ENCODE data around the gene JAKMIP3.

JAKMIP3 gene

DNA sequence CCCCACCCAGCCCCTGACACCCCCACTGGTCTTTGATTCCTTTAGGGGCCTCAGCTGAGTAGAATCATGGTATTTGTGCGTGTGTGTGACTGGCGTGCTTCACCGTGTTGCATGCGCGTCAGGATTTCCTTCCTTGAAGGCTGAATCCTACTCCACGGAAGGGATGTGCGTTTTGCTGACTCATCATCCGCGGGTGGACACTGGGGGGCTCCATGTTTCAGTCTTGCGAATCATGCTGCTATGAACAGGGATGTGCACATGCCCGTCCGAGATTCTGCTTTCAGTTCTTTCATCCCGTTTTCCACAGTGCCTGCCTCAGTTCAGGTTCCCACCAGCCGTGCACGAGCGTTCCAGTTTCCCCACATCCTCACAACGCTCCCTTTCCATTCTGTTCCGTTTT lies 20.9 kb upstream of the JAKMIP3 start:
- no peak for DNase-seq (ENCODE audit: low read depth)

DNA sequence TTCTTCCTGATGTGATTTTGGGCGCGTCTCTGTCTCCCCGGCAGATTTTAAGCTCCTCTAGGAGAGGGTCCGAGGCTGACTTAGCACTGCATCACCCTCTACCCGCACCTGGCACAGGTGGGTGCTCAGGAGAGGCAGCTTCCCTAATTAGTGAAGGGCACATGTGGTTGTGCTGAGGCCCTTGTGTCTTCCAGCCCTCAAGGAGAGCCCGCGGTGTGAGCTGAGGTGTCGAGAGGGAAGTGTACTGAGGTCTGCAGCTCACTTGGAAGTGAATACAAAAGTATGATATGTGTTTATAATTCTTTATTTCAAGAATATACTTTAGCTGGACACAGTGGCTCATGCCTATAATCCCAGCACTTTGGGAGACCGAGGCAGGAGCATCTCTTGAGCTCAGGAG lies 20.4 kb upstream of the JAKMIP3 start:
- DNase-seq (ENCODE audit: low read depth) = no peak

DNA sequence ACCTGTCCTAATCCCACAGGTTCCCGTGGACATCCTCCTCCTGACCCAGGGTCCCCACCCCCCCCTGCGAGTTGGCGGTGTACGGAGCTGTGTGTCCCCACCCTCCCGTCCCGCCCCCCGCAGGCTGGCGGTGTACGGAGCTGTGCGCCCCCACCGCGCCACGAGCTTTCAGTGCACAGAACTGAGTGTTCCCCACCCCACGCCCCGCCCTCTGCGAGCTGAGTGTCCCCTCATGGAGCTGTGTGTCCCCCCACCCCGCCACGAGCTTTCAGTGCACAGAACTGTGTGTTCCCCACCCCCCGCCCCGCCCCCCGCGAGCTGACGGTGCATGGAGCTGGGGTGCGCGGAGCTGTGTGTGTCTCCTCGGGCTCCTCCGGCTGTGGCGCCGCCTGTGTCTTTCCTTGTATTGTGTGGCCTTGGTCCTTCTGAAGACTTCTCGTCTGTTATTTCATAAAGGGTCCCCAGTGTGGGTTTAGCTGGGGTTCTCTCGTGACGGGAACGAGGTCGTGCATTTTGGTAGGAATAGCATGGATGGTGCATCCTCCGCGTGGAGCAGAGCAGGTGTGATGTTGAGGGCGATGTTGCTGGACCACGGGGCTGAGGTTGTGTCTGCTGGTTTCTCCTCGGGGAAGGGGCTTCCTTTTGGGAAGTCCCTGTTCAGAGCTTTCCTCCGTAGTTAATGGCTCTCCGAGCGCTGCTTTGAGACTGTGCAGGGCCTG lies 18.0 kb upstream of the JAKMIP3 start:
- DNase-seq (ENCODE audit: low read depth) = no peak

DNA sequence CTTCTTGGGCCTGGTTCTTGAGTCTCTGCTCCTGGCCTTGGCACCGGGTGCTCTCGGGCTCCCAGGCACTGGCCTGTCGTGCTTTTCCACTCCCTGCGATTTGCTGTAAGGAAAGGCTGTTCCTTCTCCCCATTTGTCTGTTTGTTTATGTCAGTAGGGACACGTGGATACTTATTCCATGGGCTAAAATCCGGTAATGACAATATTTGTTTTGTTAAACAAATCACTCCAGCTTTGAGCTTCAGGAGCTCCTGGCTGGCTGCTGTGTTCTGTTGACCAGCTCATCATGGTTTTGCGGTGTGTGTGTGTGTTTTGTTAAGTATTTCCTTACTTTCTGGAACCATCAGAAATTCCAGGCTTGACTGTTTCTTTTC lies 17.5 kb upstream of the JAKMIP3 start:
- DNase-seq (ENCODE audit: low read depth) = no peak

DNA sequence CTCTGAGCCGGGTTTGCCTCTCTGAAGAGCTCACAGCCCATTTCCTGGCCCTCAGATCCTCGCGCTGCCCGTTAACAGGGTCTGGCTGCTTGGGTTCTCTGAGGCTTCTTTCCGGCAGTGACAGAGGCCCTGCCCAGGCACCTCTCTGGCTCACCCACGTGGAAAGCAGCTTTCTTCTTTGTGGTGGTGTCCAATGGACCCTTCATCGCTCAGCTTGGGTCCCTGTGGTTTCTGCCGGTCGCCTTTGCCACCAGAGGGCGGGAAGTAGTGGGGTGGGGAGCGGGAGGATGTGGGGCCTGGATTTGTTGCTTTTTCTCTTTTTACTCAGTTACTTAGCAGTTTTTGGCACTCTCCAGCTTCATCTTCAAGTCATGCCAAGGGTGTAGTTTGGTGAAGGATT lies 15.6 kb upstream of the JAKMIP3 start:
- no peak for DNase-seq (ENCODE audit: low read depth)

DNA sequence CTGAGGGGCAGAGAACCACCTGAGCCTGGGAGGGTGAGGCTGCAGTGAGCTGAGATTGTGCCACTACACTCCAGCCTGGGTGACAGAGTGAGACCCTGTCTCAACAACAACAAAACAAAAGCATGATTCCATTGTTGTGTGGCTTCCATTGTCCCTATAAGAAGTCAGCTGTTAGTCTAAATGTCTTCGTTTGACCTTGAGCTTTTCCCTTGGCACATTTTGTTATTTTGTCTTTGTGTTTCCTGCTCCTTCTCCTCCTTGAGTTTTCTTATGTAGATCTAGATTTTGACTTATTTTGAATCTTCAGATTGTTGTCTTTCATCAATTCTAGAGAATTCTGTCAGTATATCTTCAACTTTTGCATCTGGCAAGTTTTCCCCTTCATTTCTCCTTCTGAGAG lies 13.6 kb upstream of the JAKMIP3 start:
- no peak for DNase-seq (ENCODE audit: low read depth)

DNA sequence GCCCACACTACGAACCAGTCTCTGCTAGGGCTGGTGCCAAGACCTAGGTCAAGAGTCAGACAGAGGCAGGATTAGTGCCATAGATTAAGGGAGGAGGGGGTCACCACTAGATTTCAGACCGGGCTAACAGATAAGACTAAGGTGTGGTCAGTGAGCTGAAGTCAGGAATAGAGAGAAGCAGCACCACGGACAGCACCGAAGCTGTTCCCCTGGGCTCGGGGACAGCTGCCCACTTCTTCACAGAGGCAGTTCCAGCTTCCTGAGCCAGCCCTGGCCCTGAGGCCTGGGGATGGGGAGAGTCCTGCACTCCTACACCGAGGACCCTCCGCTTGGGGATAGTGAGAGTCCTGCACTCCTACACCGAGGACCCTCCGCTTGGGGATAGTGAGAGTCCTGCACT lies 11.2 kb upstream of the JAKMIP3 start:
- no peak for DNase-seq (ENCODE audit: low read depth)

DNA sequence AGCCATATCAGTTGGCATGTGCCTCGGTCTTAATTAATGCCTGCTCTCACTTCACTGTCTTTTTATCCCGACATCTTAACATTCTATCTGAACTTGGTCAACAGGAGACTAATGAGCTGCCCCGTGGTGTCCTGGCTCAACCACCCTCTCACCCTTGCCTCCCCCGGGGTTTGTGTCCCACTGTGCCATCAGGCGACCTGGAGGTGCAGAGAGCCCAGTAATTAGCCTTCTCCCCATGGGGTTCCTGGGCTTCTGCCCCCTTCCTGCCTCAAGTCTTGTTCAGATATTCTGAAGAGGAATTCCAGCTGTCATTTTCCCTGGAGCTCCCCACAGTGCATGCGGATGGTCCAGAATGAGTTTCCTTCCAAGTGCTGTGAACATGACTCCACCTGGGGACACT lies 10.1 kb upstream of the JAKMIP3 start:
- no peak for DNase-seq (ENCODE audit: low read depth)

DNA sequence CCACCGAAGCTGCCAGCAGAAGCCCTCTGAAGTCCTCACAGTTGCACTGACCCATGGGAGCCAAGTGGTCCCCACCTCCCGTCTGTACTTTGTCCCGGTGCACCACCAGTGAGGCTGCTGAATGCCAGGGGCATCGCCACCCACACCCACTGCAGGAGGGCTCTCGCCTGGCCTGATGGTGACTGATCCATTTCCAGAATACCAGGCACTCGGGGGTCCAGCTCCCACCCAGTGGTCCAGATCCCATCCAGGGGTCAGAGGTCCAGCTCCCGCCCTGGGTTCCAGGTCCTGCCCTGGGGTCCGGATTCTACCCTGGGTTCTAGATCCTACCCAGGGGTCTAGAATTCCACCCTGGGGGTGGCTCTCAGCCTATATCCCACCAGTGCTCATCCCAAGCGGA lies 9.1 kb upstream of the JAKMIP3 start:
- DNase-seq (ENCODE audit: low read depth) = no peak

DNA sequence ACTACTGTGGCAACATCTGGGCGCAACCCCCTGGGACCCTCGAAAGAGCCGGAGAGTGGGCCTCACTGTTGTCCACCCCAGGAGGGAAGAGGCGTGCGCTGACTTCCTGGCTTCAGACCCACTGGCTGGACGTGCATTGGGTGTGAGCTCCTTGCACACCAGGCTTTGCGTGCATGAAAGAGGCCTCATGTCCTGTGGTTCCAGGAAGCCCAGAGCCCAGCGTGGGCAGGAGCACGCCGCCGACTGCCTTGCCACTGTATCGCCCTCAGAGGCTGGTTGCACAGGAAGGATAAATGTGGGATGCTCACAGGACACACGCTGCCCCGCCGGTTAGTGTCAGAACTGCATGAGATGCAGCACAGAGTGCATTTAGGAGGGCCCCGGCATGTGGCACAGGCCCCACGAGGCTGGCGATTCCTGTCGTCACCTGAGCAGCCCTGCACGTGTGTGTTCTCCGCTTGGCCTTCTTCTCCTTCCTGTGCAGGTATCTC lies 8.5 kb upstream of the JAKMIP3 start:
- DNase-seq (ENCODE audit: low read depth) = no peak

DNA sequence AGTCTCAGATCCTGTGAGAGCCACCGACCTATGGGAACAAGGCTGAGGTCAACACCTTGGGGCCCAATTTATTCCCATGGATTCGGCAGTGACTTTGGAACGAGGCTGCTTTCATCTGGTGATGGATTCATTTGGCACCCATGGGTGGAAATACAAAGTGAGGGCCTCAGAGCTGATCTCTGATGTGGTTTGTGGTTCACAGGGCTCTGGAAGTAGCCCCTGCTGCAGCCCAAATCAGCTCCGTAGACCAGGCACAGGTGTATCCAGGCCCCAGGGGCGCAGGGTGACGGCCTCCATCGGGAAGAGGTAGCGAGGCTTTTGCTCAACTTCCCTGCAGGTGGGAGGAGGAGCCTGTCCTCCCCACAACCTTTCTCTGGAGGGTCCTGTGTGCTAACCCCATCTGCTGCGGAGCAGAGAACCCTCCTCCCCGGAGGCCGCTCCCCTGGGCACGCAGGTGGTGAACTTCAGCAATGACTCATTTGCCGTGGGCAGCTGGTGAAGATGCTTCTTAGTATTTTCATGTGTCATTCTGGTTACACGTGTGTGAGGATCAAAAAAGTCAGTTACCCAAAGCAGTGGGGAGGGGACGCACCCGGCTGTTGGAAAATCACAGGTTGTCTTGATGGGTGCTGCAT lies 7.5 kb upstream of the JAKMIP3 start:
- DNase-seq (ENCODE audit: low read depth) = no peak

DNA sequence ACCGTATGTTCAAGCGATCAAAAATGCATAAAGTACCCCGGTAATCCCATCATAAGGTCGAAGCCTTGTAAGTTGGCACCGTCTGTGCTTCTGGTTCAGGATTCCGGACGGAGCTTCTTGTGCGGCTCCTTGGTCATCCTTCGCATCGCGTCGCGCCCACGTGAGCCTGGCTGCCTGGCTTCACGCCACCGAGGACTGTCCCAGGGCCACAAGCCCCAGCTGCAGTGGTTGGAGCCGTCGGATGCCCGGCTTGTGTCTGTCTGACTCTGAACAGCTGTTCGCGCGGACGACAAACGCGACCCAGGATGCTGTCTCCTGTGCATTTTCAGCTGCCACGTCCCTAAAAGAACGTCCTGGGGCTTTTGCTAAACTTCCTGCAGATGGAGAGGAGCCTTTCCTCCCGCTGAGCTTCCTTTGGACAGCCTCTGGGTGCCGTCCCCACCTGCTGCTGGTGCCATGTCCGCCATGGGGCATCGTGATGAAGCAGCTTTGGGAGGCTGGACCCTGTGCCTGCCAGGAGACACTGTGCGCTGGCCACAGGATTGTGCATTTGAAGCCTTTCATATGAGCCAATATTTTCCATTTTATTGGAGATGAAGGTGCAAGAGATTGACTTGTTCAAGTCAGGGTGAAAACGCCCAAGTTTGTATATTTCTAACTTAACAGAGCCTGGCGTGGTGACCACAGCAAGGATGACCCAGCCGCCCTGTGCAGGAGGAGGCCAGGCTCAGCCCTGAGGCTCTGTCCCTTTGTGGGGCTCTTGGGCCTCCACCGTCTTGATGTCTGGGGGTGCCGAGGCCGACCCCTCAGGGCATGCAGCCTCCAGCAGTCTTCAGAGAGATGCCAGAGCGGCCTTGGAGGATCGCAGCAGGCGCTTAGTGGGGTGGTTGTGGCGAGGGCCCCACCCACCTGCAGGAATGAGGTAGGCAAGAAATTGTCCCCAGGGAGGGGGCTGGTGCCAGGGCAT lies 6.7 kb upstream of the JAKMIP3 start:
- no peak for DNase-seq (ENCODE audit: low read depth)

DNA sequence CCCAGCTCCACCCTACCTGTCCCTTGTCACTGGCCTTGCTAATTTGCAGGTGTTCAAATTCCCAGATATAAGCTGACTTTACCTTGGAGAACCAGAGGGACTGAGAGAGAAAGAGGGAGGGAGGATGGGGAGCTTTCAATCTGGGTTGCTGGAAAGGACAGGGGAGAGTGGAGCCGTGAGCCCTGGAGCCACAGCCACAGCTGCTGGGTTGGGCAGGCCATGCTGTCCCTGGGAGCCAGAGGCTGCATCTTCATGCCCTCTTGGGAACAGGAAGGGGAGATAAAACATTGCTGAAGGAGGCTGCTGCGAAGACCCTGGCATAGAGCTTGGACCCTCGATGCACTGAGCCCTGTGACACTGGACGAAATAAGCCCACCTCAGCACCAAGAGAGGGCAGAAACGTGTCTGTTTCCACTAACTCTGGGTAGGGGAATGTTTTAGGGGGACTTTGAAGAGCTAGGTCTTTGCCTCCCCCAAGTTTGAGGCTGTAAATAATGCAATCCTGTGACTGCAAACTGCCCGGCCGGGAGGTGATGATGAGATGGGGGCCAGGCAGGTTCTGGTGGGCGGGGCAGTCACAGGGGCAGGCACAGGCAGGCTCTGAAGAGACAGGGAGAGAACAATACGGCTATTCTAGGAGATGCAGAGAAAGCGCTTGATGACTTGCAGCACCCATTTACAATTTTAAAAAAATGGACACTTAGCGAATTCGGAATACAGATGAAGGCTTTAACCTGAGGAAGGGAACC lies 5.8 kb upstream of the JAKMIP3 start:
- no peak for DNase-seq (ENCODE audit: low read depth)

DNA sequence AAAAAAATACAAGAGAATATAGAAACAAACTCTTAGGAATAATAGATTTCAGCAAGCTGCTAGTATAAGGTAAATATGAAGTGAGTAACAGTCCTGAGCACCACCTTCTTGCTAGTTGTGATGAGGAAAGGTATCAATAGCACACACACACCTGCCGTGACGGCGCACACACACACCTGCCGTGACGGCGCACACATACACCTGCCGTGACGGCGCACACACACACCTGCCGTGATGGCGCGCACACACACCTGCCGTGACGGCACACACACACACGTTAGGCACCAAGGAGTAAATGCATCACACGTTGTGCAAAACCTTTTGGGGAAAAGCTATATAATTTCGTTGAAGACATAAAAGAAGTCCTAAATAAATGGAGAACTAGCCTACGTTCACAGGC lies 4.7 kb upstream of the JAKMIP3 start:
- no peak for DNase-seq (ENCODE audit: low read depth)

DNA sequence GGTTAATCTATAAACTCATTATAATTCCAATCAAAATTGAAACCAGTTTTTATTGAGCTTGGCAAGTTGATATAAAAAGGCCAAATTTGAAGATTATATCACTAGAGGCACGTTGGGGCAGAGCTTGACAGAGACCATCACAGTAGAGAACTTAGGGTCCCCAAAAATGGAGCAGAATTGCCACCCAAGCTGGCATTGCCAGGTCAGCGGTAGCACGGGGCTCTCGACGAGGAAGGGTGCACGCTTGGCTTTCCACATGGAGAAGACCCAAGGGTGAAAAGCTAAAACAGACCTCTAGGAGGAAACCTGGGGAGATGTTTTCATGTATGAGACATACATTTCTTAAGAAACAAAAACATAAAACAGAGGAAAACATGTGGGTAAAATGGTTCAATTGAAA lies 4.3 kb upstream of the JAKMIP3 start:
- DNase-seq (ENCODE audit: low read depth) = no peak

DNA sequence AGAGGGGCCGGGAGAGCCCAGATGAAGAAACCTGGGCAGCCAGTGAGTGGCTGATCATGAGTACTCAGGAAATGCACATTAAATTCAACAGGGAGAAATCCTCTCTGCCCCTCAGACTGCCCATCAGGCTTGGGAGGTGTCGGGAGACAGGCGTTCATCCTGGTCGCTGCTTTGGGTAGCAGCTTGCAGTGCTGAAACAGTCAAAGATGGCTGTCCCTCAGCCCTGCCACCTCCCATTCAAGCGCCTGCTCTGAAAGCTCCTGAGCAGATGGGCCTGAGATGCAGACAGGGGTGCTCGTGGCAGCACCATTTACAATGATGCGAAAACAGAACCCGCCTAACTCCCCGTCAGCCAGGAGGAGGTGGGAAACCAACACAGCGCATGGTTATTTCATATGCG lies 3.6 kb upstream of the JAKMIP3 start:
- no peak for DNase-seq (ENCODE audit: low read depth)

DNA sequence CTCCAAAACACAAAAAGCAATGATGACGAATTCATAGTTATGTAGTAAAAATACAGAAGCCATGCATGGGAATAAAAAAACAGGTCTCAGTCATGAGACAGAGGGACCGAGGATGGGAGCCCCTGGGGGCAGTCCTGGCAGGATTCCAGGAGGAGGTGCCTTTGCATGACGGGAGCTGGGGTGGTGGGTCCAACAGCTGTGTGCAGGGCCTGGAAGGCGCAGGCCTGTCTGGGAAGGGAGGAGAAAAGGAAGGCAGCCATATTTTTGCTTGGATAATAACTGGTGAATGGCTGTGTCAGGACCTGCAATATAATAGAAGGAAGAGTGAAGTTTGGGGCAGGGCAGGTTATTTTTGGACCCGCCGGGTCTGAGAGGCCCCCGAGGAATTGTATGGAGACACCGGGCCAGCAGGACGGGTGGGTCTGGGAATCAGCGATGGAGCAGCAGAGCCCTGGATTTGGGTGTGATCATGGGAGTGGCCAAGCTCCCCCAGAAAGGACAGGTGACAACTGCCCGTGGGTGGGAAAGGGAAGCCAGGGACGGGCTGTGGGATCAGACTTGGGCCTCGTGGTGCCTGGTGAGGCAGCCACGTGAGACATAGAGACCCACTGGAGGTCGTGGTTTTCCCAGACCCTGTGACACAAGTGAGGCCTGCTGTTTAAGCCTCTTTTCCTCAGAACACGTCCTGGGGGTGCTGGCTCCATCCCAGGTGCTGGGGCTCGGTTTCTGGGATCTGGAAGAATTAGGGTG lies 2.9 kb upstream of the JAKMIP3 start:
- DNase-seq (ENCODE audit: low read depth) = no peak

DNA sequence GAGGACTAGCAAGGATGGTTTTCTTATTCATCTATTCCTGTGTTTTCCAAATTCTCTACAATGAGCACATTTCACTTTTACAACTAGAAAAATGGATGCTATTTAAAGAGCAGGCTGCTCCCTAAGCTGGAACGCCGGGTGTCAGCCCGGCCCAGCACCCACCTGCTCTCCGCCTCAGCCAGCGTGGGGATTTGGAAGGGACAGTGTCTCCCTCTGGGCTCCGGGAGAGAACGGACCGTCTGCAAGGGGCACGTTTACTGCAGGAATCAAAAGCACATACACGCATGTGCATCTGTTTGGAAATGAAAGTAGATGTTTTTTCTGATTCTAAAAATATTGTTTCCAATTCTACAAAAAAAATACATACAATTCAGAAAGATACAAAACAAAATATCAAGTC lies 2.3 kb upstream of the JAKMIP3 start:
- DNase-seq (ENCODE audit: low read depth) = no peak

DNA sequence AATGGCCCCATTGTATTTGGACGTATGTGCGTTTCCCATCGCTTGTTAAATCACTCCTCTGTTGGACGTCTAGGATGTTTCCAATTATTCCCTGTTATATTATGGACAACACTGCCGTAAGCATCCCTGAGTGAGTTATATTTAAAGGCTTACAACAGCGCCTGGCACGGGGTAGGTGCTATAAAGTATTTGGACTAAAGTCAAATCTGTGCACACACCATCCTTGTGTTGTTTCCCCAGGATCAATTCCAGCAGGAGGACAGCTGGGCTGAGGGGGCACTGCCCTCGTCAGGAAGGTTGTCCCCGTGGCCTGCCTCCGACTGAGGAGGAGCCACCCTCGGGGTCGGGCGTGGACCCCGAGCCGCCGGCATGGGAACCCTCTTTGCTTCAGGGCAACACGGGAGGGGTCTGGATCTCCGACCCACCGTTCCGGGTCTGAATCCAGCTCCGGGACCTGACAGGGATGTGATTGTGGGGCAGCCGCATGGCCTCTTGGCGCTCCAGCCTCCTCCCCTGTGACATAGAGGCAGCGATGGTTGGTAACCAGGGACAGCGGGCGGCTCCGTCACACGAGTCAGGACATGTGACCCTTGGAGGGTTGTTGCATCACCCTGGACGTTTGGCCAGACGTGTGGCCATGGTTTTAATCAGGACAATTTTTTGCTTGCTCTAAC lies 1.5 kb upstream of the JAKMIP3 start:
- no peak for DNase-seq (ENCODE audit: low read depth)

DNA sequence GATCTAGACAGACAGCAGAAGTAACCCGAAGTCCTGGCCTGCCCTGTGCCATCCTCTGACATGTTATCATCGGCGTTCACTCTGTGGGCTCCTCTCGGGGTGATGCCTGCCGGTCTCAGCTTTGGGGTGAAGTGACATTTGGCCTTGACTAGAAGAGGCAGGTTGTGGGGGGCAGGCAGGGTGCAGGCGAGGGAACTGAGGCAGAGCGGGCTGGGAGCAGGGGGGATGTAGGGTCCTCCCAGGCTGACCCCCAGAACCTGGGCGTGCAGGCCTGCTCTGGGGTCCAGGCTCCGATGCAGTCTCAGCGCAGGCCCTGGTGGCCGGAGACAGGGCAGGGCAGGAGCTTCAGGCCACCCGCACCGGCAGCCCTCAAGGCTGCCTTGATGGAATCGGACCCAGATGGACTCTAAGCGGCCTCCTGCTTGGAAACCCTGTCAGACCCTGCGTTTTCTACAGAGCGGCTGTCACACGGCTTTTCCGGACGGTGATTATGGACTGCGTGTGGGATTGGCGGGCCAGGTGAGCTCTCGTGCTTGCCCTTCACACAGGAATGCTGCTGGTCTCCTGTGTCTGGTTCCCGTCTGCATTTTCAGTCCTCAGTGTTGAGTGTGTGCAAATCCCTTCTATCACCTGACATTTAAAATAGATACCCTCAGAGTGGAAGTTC lies 842 bp upstream of the JAKMIP3 start:
- DNase-seq (ENCODE audit: low read depth) = no peak
